ENCODE results near the gene EPHB1. TPM values are rescaled to one million over a fixed set of nuclear protein-coding genes. Genes with fewer than 3 reads are reported as not detected.
"Not testable (repeated sequence)": the region's sequence is repeated elsewhere in the genome, so short reads cannot be mapped to it uniquely, and the experiment has no call there.

EPHB1 gene
- total RNA-seq, 3 donors from 2014 or later = 1.8 to 5.9 (median 3.4) TPM

DNA sequence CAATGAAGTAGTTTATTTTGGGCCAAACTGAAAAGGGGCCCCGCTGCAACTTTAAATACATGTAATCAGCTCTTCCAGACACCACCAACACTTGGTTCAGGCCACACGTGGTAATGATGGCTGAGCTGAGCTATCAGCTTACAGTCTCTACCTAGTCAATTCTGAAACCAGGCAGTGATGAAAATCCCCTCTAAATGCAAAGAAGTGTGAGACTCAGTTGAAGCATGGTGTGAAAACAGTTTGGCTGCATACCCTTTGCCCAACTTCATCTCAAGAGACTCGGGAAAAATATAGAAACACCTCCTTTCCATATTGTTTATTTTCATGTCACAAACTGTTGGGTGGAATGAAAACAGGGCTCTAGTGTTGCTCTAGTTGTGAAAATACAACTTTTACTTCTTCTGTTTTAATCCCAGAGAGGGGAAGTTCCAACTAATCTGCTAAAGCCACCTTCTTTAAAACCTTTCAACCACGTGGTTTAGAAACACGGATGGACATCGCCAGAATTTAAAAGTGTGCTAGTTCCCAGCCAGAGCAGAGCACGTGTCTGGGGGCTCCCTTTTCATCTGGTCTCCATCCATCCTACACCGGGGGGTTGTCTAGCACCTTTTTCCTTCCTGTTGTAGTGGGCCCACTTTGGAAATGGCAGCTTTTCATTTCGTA lies 229.1 kb downstream of the EPHB1 start:
- intact Hi-C loops (cut with DNase I; ENCODE audit: low total_unique reads) = no loop called here
- TF ChIP-seq POLR2AphosphoS5 (IDR thresholded peaks at IDR 0.05) (no peak), POLR2A (IDR thresholded peaks at IDR 0.05) (no peak), CTCF (IDR thresholded peaks at IDR 0.05) (no peak)
- Histone ChIP-seq H3K27me3 (no peaks in the 10 kb centered on the region), H3K27ac (no peak overlapping the region), H3K4me3 (no peak overlapping the region), H3K9me3 (no peaks in the 10 kb centered on the region), H3K36me3 (no peaks in the 10 kb centered on the region), H3K4me1 (no peaks in the 10 kb centered on the region)
- DNase-seq (ENCODE audit: low spot score in 2 of 2) = no peak

DNA sequence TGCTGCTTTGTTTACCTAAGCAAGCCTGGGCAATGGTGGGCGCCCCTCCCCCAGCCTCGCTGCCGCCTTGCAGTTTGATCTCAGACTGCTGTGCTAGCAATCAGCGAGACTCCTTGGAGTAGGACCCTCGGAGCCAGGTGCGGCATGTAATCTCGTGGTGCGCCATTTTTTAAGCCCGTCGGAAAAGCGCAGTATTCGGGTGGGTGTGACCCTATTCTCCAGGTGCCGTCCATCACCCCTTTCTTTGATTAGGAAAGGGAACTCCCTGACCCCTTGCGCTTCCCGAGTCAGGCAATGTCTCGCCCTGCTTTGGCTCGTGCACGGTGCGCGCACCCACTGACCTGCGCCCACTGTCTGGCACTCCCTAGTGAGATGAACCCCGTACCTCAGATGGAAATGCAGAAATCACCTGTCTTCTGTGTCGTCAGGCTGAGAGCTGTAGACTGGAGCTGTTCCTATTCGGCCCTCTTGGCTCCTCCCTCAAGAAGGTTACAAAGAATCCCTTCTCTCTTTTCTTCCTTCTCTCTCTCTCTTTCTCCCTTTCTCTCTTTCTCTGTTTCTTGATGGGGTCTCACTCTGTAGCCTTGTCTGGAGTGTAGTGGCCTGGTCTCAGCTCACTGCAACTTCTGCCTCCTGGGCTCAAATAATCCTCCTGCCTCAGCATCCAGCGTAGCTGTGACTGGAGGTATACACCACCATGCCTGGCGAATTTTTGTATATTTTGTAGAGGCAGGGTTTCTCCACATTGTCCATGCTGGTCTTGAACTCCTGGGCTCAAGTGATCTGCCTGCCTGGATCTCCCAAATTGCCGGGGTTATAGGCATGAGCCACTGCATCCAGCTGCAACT lies 235.9 kb downstream of the EPHB1 start:
- H3K27ac ChIP-seq; H3K36me3 ChIP-seq; H3K4me1 ChIP-seq; DNase-seq (ENCODE audit: low spot score in 2 of 2); H3K4me3 ChIP-seq; H3K27me3 ChIP-seq; intact Hi-C loops (cut with DNase I; ENCODE audit: low total_unique reads); H3K9me3 ChIP-seq: not testable (repeated sequence)

DNA sequence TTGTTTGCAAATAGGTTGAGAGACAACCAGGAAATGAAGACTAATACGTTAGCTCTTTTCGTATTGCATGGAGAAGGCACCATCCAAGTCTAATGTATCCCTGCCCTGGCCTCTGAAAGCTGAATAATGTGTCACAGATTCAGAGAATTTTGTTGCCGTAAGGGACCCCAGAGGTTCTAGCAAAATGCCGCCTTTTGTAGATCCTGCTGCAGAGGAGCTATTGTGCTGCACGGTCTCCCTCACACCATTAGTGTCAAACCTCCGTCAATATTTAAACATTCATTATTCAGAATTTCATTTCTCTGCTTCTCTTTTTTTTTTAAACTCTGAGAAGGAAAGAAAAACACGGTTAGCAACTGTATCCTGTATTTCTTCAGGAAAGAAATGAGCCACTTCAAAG lies 238.7 kb downstream of the EPHB1 start:
- H3K4me3 ChIP-seq = no peak overlapping the region
- intact Hi-C loops (cut with DNase I; ENCODE audit: low total_unique reads) = no loop called here
- no peak overlapping the region for H3K27ac ChIP-seq
- no peaks in the 10 kb centered on the region for H3K36me3 ChIP-seq
- no peak for TF ChIP-seq POLR2A (IDR thresholded peaks at IDR 0.05)
- no peak for TF ChIP-seq POLR2AphosphoS5 (IDR thresholded peaks at IDR 0.05)
- TF ChIP-seq CTCF (IDR thresholded peaks at IDR 0.05) = no peak
- H3K27me3 ChIP-seq = no peaks in the 10 kb centered on the region
- no peaks in the 10 kb centered on the region for H3K9me3 ChIP-seq
- no peak for DNase-seq (ENCODE audit: low spot score in 2 of 2)
- H3K4me1 ChIP-seq = no peaks in the 10 kb centered on the region

DNA sequence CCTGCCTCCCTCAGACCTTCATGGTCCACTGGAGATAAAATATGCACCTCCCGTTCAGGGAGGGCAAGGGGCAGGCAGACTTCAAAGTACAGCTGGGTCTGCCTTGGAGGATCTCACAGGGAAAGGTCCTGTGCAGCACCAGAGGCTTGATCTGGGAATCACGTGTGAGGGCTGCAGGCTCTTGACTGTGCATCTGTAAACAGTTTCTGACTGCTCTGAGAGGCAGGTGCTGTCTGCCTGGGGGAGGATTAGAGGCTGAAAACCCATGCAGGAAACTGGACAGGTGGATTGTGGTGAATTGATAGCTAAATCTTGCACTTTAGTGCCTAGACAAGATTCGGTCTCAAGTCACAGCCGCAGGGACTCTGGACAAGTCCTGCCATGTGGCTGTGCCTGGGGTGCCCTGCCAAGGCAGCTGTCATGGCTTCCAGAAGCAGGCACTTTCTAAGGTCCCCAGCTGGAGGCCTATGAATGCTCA lies 239.3 kb downstream of the EPHB1 start:
- Histone ChIP-seq H3K36me3 (no peaks in the 10 kb centered on the region), H3K9me3 (no peaks in the 10 kb centered on the region), H3K4me3 (no peak overlapping the region), H3K27me3 (no peaks in the 10 kb centered on the region), H3K27ac (no peak overlapping the region), H3K4me1 (no peaks in the 10 kb centered on the region)
- TF ChIP-seq POLR2A (IDR thresholded peaks at IDR 0.05) (no peak), POLR2AphosphoS5 (IDR thresholded peaks at IDR 0.05) (no peak), CTCF (IDR thresholded peaks at IDR 0.05) (no peak)
- no peak for DNase-seq (ENCODE audit: low spot score in 2 of 2)
- intact Hi-C loops (cut with DNase I; ENCODE audit: low total_unique reads) = no loop called here

DNA sequence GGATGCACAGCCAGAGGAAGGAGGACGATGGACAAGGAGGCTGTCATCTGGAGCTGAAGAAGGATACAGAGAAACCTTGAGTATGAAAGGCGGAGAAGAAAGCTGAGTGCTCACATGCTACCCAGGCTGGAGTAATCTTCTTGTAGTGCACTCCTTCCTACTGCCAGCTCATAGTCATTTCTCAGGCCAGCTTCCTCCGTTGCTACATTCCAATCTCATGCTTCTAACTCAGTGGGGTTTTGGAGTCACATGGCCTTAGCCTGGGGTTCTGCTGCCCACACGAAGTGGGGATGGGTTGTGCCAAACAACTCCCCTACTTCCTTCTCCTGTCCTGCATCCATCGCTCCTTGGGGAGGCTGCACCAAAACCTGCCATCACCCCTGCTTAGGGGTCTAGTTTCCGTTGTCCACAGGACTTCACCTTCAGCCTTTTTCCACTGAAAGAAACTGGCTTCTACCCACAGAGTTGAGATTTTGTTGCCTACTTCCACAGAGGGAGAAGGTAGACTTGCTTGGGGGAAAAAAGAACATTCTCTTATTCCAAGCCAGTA lies 239.9 kb downstream of the EPHB1 start:
- Histone ChIP-seq H3K4me1 (no peaks in the 10 kb centered on the region), H3K27me3 (no peaks in the 10 kb centered on the region), H3K36me3 (no peaks in the 10 kb centered on the region), H3K9me3 (no peaks in the 10 kb centered on the region), H3K4me3 (no peak overlapping the region), H3K27ac (no peak overlapping the region)
- no peak for DNase-seq (ENCODE audit: low spot score in 2 of 2)
- intact Hi-C loops (cut with DNase I; ENCODE audit: low total_unique reads) = no loop called here
- TF ChIP-seq POLR2AphosphoS5 (IDR thresholded peaks at IDR 0.05) = no peak
- TF ChIP-seq CTCF (IDR thresholded peaks at IDR 0.05) = no peak
- TF ChIP-seq POLR2A (IDR thresholded peaks at IDR 0.05) = no peak
